ENCODE data around the gene SEMA3A.
A peak's percentile ranks its signal among the peaks of the same experiment; 100 is the strongest.

SEMA3A gene

GRCh38 chr7:84195295-84196060 is 889 bp upstream of the SEMA3A start:
- DNase-seq, result peak; percentile 56 to 80 (median 70)

- no peak for DNase-seq
Observed at GRCh38 chr7:84193747-84194146, 842 bp downstream of the SEMA3A start.

DNA sequence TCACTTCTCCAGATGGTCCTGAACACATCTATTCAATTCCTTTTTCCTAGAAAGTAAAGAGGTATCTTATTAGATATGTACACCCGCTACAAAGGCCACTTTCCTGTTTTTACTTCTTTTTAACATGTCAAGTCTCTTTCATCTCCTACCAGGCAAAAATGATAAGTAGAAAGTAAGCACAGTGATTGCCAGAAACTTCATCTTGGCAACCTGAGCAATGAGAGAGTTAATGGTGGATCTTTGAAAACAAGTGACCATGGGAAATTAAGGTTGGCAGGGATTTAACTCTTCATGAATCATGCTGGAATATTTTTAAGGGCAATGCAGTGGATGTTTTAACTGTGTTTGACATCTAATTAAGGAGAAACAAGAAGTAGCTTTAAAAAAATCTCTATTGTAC is 2.7 kb downstream of the SEMA3A start:
- DNase-seq, result no peak

DNA sequence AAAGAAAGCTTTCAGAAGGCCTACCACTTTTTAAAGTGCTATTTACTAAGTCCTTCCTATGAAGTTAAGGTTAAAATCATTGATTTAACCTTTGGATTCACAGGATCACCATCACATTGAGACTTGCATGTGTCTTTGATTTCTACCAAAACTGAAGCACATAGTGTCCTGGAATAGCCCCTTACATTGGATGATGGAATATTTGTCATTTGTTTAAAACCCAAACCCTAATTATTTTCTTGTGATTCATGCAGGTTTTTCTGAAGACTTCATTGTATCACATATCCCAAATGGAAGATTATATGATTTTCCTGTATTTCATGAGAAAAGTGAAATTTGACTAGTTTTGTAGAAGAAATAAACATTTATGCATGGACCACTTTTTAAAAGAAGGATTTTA is 3.3 kb downstream of the SEMA3A start:
- no peak for DNase-seq

- no peak for DNase-seq
Observed at GRCh38 chr7:84190016-84190705, 4.4 kb downstream of the SEMA3A start.

- no peak for DNase-seq
Observed at GRCh38 chr7:84188786-84189405, 5.7 kb downstream of the SEMA3A start.

- peak in 2 of 3 donors; percentile 36 to 37 for DNase-seq
Observed at GRCh38 chr7:84187813-84188510, 6.6 kb downstream of the SEMA3A start.

DNA sequence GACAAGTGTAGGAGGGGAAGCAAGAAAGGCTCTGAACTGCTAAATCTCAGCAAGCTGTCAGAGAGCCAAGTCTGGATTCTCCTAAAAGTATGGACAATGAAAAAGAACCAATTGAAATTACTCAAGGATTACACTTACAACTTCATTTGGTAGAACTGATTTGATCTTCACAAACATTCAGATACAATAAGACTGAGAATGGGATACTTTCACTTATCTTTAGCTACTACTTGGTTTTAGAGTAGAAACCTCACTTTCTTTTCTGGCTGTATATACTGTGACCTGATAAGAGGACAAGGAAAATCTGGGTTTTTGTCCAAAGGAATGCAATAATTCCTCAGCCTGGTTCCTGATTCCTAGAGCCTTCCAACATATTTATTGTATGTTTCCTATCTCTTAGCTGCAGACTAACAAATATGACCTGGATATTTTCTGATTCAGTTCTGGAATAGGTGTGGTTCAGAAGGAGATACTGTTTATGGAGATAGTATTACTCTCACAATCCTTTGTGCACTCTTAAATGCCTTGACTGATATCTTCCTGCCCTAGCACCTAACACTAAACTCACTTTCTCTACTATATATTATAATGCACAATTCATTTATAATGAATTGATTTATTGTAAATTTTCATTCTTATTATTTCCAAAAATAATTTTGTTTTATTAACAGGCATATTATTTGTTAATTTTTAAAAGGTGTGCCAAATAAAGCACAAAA is 7.3 kb downstream of the SEMA3A start:
- DNase-seq, result no peak

- peak in 1 of 3 donors; percentile 10 for DNase-seq
Observed at GRCh38 chr7:84183741-84184140, 10.8 kb downstream of the SEMA3A start.

DNA sequence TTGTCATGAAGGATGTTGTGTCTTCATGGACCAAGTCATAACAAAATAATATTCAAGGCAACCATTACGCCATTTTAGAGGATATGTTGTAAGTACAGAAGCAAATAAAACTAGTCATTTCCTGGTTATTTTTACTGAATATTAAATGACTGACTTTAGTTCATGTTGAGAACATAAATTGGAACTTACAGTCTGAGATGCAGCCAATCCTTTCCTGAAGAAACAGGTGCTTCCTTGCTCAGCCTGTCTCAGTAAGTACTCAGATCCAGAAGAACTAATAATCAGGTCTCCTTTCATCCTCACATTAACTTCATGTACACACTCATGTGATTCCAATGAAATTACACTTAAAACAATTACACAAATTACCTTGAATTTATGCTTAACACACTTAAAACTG is 12.3 kb downstream of the SEMA3A start:
- peak in 1 of 3 donors; percentile 13 for DNase-seq

- peak in 1 of 3 donors; percentile 1 for DNase-seq
Observed at GRCh38 chr7:84181628-84182027, 13.0 kb downstream of the SEMA3A start.

GRCh38 chr7:84177758-84178412 is 16.7 kb downstream of the SEMA3A start:
- no peak for DNase-seq

DNA sequence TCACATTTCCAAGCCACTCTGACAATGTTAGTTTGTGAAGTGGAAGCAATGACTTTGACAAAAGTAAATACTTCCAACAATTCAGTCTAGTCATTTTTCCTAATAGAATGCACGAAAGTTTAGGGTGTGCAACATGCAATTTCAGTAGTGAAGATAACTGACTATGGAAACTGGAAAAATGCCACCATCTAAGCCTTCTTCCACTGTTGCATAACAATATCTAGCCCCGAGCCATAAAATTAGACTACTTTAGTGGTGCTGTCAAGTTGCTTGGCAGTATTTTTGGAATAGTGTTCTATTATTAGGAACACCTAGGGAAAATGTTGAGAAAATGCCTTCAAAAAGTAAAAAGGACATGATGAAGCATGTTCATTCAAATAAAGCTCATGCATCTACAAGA is 17.9 kb downstream of the SEMA3A start:
- no peak for DNase-seq

GRCh38 chr7:84175461-84175860 is 19.1 kb downstream of the SEMA3A start:
- no peak for DNase-seq

DNA sequence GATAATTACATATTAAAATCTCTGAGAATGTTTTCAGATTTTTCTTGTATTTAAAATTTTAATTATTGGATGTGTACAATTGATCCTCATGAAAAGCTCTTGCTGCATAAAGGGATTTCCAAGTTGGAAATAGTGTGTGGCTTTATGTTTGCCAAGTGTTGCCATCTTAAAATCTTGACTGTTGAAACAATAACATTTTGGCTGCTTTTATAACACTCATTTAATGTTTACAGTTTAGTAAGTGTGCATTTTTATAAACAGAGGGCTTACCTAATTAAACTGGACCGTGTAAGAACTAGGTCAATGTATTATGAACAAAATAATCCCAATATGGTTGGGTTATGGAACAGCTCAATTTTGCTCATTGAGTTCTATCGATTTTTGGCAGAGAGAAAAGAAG is 23.9 kb downstream of the SEMA3A start:
- DNase-seq, result no peak

DNA sequence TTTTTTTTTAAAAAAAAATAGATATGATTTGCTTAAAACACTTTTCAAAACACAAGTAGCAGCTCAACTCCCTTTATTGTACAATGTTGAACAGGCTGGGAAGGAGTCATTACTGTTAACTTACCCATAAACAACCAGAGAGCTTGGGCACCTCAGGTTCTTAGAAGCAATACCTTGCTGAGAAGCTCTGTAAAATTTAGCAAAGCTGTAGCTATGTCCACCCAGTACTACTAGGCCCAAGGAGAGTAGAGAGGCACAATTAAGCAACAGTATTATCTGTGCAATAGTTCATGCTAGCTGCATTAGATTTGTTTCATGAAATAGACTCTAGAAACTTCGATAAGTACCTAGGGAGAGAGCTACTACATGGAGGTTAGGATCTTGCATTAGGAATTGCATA is 32.0 kb downstream of the SEMA3A start:
- no peak for DNase-seq

- DNase-seq, result no peak
Observed at GRCh38 chr7:84162125-84162524, 32.5 kb downstream of the SEMA3A start.

DNA sequence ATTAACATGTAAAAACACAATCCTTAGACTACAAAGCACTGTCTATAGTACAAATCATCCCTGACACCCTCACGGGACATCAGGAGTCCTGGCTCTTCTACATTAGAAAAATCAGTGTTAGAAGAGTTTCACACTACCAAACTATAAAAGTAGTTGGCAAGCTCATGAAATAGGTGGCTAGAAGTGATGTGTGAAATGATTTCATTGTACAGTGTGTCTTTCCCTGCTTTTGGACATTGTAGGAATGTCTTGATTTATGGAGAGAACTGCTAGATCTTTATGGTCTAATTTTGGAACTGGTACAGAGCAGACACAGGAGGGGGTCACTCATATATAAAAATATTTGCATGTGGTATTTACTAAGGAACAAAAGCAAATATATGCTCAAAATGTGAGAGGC is 33.2 kb downstream of the SEMA3A start:
- DNase-seq, result no peak

DNA sequence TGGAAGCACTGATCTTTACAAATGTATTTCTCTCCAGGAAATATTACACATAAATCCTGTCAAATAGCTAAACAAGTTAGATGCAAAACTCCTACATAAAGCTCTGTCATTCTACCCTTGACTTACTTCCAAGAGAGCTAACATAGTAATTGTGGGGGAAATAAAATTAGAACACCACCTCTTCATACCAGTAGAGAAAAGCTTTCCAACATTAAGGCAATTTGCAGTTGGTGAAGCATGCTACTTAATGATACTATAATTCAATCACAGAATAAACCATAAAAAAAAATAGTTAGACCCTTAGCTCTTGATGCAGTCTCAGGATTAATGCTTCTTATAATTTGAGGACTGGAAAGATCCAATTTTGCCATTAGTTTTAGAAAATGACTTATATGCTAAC is 35.2 kb downstream of the SEMA3A start:
- DNase-seq, result no peak

DNA sequence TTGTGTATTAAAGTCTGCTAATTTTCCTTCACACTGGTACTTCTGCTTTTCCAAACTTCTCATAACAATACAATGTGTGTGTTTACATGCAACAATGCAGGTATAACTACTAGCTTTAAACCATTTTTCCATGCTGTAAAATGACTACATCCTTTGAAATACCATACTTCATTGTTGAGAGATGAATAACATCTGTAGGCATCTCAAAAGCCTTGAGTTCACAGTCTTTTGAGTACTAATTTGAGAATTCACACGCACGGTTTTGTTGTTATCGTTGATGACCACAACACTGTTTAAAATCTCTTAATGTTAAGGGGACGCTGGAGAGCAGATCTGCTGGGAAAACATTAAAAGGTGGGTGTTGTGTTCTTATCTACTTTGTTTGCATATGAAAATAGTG is 37.4 kb downstream of the SEMA3A start:
- no peak for DNase-seq

DNA sequence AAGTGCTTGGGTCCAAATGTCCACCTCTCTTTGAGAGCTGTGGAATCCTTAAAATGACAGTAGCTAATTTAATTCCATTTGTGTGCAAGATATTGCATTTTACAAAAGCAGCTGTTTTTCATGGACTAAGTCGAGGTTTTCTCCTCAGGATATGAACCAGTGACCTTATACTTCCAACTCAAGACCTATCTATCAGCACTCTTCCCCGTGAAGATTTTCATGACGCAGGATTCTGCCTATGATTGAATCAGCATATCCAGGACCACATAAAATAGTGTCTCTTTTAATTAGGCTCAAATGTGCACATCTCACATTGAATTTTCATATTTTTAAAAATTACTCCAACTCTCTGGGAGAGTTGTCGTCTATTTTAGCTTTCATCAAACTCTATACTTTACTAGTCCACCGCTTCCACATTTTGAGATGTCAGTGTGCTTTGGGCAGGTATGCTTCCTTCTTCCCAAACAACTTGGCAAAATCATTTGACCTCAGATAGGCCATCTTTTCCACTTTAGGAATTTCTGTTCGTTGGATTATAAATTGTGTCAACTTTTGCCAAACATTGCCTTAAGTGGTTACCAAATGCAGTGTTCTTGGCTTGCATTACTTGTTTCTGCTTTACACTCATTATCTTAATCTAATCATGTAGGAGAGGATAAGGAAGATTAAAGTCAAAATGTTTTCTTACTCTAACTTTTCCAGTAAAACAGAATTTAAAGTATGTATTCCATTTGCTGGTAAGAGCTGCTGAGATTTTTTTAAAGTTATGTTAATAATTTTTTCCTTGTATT is 39.4 kb downstream of the SEMA3A start:
- no peak for DNase-seq

All from suppressor macrophage treated with lipopolysaccharide for 1 hour (primary cell).